Neural cell (in vitro differentiated cells): Measurements from ENCODE around the gene TBC1D5.

ENCODE experiments used
- MXI1 ChIP-seq: fragments of 450-650 bp; conservative IDR thresholded peaks from 2 replicates; pipeline ENCODE4 v1.6.1; 2014; ENCODE audit warnings: antibody characterized with exemption, mild to moderate bottlenecking; ENCODE audit not compliant: poor library complexity, severe bottlenecking
- POLR2AphosphoS5 ChIP-seq: IDR thresholded peaks from 2 replicates; pipeline ENCODE4 v1.6.1; 2012
- RAD21 ChIP-seq: fragments of 450-650 bp; conservative IDR thresholded peaks from 2 replicates; pipeline ENCODE4 v1.6.1; 2014; ENCODE audit warnings: antibody characterized with exemption, mild to moderate bottlenecking, moderate library complexity
- SMC3 ChIP-seq: fragments of 450-650 bp; conservative IDR thresholded peaks from 2 replicates; pipeline ENCODE4 v1.6.1; 2014; ENCODE audit warnings: antibody characterized with exemption, mild to moderate bottlenecking, moderate library complexity; ENCODE audit not compliant: poor library complexity
- TF ChIP-seq, protein P1 (sequence below): fragments of 450-650 bp; IDR thresholded peaks from 2 replicates; pipeline ENCODE4 v1.5.1; 2014; ENCODE audit warnings: antibody characterized with exemption, mild to moderate bottlenecking, moderate library complexity; ENCODE audit not compliant: poor library complexity, severe bottlenecking

DNA sequence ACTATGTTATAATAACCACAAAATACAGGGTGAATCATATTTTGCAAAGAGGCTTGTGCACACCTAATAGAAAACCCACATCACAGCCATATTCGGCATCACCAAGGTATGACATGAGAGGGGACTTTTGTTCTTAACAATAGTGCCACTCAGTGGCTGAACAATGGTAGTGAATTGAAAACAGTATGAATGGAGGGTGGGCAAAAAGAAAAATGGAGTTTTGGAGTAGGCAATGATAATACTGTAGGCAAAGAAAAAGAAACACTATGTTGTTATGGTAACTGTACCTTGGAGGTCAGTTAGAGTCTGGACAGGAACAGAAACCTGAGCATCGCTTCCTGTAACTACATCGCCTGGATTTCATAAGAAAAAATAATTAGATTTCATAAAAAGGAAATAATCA, 509.0 kb downstream of the TBC1D5 start:
- TF ChIP-seq MXI1 = no peak
- TF ChIP-seq, protein P1, sequence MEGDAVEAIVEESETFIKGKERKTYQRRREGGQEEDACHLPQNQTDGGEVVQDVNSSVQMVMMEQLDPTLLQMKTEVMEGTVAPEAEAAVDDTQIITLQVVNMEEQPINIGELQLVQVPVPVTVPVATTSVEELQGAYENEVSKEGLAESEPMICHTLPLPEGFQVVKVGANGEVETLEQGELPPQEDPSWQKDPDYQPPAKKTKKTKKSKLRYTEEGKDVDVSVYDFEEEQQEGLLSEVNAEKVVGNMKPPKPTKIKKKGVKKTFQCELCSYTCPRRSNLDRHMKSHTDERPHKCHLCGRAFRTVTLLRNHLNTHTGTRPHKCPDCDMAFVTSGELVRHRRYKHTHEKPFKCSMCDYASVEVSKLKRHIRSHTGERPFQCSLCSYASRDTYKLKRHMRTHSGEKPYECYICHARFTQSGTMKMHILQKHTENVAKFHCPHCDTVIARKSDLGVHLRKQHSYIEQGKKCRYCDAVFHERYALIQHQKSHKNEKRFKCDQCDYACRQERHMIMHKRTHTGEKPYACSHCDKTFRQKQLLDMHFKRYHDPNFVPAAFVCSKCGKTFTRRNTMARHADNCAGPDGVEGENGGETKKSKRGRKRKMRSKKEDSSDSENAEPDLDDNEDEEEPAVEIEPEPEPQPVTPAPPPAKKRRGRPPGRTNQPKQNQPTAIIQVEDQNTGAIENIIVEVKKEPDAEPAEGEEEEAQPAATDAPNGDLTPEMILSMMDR = peak; percentile 94
- TF ChIP-seq POLR2AphosphoS5 = no peak
- TF ChIP-seq SMC3 = peak; percentile 99
- TF ChIP-seq RAD21 = peak; percentile 98
